Daoy (cell line): Measurements from ENCODE around the gene PPP1R18. TPM values are rescaled to one million over a fixed set of nuclear protein-coding genes. Genes with fewer than 3 reads are reported as not detected.

Experiments
- DNase-seq: peaks from one replicate; pipeline ENCODE4 v3.0.0-alpha.2; 2015; ENCODE audit warnings: low read depth
- total RNA-seq: library from RNA; depleted of rRNA; stranded (reverse); fragments of >200 nt; shearing (Covaris generic); gene quantifications from 2 replicates; pipeline ENCODE4 v1.2.3, GENCODE V29; 2014

The PPP1R18 gene
- total RNA-seq, 1 experiment from 2014 or later: 77.5 TPM

DNA sequence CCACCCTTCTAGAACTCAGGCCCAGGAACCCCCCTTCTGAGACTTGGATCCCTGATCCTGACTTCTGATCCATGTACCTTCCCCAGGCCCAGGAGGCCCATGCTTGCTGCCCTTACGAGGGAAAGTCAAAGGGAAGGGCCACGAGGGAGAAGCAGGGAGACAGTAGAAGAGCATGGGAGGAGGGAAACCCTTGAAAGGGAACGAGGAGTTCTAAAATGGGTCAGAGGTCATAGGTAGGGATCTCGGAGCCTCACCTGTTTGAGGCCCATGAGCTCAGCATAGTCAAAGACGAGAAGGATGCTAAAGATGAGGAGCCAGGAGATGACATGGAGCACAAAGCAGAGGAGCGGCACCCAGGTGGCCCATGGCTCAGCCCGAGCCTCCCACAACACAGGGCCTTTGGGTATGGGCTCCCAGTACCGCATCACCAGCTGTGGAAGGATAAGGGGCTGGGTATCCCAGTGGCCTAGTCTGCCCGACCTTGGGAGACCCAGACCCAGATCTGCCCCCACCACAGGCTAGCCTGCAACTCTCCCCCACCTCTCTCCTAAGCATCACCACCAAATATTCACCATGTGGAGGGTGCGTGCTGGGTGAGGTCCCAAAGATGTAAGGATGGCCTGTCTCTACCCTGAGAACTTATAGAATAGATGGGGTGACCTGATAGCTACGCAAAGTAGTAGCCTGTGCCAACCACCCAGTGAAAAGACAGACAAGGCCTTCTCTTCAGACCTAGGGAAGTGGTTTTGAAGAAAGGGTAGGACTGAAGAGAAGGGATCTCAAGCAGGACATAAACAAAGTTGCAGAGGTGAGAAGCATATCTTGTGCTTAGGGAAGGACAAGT, 2.8 kb upstream of the PPP1R18 start:
- no peak for DNase-seq

DNA sequence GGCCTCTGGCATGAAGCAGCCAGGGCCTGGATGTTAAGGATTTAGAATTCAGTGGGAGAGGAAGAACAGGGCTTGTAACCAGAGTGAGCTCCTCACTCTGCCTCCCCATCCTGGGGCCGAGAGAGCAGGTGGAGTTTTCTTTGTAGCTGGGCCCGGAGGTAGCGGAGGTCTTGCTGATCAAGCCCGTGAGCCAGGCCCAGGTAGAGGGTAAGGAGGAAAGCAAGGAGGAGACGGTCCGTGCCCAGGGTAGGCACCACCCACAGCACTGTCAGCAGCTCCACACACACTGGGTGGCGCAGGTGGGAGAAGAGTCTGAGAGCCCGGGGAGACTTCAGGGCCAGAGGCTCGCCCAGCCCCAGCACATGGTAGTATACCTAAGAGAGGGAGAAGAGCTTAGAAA, 2.1 kb upstream of the PPP1R18 start:
- no peak for DNase-seq

DNA sequence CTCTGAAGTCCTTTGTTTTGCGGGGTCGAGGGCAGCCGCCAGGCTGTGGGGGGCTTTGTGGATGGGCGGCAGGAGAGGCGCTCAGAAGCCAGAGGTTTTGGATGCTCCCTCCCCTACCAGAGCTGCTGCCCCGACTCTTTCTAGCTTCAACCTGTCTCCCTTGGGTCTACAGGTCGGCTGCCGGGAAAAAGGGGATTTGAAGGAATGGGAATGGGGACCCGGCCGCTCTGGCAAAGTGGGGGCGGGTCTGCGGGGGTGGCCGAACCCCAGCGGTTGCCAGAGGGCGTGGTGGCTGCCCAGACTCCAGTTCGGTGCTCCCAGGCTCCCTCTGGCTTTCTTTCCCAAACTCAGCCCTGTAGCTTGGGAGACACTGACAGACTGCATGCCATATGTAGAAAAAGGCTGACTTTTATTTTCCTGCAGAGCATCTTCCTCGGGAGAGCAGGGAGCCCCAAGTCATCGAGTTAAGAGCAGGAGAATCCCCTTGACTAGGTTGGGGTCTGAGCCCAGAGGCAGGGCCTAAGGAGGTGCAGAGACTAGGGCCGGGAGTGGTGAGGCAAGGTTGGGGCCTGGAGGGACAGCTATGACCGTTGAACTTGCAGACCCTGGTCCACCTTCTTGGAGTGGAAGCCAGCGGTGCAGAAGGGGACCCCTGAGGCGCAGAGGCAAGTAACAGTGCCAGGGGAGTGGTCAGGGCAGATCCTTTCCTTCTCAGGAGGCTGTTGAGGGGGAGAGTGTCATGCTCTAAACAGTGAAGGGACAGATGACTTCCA, 1.4 kb upstream of the PPP1R18 start:
- DNase-seq: peak; percentile 70

DNA sequence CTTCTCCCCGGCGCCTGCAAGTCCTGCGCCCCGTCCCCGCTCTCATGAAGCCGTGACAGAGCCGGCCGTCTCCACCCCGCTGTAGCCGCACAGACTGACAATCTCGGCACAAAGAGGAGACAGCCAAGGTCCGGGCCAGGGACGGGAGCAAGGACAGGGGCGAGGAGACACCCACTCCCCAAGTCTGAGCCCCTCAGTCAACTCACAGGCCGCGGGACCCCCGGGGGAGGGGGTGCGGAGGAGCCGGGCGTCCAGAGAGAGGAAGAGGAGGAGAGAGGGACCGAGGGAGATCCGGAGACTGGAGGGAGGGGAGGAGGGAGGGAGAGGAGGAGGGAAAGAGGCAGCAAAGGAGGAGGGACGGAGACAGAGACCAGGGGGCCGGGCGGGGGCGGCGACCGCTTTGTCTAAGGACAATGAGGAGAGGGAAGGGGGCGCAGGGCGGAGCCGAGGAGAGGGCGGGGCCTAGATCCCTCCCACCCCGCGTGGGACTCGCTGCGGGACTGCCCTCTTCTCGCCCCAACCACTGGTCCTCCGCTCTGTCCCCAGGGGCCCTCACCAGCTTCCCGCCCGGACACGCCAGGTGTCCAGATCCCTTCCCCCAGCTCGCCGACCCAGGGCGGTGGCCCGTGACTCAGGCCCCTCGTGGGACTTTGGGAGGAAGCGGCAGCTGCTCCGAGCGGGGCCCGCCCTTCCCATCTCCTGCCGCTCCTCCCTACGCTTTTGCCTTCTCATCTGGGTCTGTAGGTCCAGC, 638 bp upstream of the PPP1R18 start:
- DNase-seq: peak; percentile 99

DNA sequence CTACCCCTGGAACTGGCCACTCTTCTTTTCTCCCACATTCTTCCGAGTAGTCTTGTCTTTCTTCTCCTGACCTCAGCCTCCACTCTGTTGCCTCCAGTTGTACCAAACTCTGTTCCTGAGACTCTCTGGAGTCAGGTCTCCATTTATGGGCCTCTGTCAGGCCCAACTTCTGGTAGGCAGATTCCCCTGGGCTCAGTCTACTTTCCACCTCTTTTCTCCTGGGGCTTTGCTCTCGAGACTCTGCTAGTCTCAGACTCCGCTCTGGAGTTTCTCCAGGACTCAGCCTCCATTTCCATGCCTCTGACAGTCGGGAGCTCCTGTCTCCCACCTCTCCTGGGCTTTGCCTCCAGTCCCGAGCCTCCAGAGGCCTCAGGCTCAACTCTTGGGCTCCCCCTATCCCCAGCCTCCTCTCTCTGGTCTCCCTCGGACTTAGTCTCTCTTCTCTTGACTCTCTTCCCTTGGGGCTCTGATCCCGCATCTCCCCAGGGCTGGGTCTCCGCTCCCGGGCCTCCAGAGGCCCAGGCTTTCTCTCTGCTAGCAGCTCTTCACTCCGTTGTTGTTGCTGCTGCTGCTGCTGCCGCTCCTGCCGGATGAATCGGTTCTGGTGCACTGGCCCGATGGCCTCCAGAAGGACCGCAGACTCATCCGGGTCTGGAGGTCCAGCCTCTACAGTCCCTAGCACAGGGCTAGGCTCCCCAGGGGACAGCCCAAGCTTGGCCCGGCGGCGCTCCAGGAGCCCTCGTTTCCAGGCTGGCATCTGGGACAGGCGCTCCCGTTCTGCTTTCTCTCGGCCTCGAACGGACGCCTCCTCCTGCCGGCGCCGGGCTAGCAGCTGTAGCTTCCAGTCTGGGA, 1.1 kb downstream of the PPP1R18 start:
- peak; percentile 56 for DNase-seq

DNA sequence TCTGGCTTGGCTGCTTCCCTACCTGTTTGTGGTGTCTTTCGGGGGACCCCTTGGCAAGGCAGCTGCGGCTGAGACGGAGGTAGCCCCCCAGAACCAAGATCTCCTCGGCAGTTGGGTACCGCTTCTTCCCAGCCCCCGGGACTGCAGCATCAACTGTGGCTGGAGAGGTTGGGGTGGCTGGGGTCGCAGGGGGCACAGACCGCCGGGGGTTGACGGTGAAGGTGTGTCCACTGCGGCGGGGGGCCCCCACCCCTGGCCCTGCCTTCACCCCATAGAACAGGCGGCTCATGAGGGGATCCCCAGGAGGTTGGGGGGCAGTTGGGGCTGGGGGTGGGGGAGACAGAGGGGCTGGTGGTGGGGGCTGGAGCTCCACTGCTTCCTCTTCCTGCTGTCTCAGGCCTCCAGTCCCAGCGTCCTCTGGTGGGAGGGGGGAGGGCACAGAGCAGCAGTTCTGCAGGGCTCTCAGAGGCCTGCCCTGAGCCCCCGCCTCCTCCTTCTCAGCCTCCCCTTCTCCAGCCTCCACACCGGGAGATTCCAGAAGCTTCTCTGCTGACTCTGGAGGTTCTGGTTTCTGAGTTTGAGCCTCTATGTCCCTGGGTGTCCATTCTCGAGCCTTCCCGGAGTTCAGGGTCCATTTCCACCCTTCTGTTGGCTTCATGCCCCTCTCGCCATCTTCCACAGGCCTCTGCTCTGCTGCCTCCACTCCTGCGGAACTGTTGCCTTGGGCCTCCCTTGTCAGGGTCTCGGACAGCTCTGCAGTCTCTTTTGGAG, 1.9 kb downstream of the PPP1R18 start:
- DNase-seq: peak; percentile 71

DNA sequence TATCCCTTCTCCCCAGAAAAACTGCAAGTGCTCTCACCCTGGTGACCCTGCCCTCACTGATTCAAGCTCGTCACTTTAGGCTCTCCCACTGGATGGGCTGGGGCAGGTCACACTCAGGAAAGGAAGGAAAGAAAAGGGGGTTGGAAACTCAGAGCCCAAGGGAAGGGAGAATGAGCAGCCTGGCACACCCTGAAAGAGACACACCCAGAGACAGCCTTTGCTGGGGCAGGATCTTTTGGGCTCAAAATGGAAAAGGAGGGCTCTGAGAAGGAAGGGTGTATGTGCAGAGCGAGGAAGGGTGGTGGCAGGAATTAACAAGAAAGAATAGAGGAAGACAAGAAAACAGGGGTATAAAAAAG, 2.5 kb downstream of the PPP1R18 start:
- DNase-seq: peak; percentile 22

DNA sequence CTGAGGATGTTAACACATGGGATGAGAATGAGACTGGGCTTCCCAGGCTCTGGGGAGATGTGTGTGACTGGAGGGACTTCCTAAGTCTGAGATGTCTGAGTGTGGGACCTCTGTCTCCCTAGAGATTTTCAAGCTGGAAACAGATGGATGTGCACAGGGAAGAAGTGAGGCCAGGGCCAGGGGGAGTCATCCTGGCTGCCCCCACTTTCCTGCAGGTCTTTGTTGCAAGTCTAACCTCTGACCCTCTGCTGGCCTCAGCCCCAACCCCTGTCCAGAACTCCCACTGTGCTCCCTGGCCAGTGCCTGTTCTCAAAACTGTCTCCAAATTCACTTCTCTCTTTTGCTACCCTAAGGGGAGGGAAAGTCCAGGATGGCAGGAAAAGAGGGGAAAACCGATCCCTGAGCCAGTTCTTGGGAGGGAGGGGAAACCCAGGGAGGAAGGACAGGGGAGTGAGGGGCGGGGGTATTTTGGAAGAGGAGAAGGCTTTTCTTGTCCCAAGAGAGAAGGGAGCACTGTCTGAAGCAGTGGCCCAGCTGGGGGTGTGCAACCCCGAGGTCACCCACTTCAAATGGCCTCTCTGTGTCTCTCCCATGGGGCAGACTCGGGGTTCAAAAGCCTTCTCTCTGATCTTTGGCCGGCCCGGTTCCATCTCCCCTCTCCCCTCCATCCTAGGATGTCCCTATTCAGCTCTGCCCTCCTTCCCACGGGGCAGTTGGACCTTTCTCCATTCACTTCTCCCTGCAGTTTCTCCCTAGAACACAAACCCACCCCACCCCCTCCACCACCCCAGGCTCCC, 3.1 kb downstream of the PPP1R18 start:
- DNase-seq: peak; percentile 39

DNA sequence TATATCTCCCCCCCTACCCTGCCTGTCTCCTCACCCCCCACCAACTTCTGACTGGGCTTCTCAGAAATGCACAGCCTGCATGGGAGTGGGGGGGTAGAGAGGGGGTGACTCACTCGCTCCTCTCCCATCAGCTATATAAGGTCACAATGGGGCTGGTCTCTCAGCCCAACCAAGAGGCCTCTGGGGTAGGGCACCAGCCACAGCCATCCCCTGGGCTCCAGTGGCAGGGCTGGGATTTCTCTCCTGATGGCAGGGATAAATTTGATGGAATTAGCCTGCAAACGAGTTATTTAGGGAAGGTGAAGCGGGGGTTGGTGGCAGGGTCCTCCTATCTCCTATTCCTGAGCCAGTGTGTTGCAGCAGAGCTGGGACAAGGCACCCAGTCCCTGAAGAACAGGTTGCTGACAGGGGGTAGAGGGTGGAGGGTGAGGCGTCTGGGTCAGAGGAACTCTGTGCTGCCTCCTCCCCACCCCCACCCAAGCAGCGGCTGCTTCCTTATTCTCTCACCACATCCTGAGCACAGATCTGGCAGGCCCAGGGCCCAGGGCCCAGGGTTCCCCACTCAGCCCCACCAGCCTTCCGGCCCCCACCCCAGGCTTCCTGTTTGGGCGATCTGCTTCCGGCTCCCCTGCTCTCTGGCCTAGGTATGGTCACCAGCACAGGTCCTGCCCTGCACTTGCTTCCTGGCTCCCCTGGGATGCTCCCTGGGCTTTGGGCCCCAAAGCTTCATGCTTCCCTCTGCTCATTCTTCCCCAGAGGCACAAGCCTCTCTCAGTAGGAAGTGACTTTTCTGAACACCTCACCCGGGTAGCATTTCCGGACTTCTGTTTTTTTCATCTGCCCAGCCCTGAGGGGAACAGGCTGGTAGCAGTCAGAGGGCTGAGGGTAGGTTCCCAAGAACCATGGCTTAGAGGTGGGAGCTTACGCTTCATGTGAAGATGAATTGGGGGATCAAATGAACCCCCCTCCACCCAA, 4.0 kb downstream of the PPP1R18 start:
- DNase-seq: peak; percentile 94

DNA sequence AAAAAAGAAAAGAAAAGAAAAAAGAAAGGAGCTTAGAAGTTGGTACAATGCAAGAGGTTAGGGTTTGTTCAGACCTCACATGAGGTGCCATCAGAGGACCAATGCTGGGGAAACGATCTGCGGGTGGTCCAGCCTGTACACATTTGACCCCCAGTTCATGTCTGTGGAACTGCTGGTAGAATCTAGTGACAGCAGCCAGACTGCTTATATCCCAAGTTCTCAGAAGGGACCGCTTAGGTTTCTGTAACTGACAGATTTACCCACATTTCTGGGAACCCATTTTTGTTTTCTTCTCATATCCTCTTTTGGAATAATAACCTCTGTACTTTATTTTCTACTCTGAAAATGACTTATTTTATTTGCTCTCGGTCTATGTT, 4.7 kb downstream of the PPP1R18 start:
- DNase-seq: no peak

DNA sequence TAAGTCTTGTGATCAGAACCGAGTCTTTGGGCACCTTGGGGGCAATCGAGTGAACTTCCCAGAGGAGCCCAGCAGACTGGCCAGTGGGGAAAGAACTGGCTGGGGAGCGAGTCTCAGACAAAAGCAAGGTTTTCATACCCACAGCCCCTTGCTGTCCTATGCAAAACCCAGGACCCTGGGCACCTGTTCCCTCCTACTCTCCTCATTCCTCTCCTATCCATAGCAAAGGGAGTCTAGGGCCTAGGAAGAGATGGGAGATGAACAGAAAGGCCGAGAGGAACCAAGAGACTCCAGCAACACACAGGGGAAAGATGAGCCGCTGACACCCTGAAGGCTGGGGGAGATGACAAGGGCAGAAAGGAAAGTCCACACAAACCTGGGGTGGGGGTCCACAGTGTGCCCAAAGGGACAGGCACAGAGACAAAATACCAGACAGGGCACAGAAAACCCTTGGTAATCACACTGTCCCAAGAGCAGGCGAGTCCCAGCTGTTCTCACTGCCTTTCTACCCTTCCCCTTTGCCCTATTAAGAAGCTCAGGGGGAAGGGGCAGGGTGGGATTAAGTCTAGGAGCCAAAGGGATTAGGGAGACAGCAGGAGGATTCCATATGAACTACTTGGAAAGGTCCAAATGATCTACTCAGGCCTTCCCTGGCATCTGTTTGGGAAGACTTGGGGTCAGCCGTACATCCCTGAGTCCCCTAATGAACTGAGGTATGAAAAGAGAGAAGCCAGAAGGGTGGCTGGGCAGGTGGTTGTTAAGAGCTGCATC, 6.5 kb downstream of the PPP1R18 start:
- no peak for DNase-seq

DNA sequence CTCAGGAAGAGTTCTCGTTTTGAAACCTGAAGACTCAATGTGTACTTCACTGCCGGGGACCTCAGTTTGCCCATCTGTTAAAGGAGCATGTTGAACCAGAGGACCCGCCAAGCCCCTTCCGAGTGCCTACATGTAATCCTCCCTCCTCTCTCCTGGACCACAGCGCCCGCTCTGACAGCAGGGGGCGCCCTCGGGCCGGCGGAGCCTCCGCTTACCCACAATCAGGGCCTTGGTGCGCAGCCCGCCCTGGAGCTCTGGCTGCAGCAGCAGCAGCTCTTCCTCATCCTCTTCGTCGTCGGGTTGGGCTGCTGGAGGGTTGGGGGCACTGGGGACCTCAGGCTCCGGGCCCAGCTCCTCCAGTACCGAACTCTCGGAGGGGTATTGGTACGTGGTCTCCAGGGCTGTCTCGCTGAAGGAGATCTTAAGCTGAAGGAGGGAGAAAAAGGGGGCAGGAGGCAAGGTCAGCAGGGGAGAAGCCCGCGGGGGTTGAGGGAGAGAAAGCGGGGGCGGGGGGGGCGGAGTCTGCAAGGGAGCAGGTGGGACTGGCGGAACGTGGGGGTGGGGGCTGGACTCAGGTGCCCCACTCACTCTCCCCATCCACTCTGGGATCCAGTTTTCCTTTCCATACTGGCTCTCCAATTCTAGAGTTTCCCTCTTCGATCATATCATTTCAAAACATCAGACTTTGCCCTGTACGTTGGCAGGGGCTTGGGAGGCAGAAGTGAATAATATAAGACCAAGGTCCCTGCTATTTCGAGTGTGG, 7.3 kb downstream of the PPP1R18 start:
- DNase-seq: peak; percentile 89

DNA sequence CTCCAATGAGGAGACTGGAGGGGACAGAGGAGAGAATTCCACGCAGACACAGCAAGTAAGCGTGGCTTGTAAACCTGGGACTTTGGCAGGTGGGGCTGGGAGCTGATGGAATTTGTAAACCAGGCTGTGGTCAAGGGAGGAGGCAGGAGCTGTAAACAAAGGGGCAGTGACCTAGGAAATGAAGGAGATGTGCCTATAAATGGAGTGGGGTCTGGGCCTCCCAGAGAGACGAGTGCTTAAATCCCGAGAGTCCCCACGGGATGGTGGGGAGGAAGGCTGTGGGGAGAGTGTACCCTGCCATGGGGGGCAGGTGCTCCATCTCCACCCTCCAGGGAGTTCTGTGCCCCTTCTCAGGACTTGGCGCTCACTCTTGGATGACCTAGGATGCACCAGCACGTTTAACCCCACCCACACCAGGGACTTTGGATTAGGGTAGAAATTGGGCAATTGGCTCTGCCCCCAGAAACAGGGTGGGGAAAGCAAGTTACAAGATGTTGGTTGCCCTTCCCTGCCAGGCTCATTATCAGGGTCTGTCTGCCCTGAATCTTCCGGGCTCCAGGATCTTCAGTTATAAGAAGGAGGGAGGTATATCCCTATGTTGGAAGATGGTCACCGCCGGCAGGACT, 9.7 kb downstream of the PPP1R18 start:
- DNase-seq: no peak

DNA sequence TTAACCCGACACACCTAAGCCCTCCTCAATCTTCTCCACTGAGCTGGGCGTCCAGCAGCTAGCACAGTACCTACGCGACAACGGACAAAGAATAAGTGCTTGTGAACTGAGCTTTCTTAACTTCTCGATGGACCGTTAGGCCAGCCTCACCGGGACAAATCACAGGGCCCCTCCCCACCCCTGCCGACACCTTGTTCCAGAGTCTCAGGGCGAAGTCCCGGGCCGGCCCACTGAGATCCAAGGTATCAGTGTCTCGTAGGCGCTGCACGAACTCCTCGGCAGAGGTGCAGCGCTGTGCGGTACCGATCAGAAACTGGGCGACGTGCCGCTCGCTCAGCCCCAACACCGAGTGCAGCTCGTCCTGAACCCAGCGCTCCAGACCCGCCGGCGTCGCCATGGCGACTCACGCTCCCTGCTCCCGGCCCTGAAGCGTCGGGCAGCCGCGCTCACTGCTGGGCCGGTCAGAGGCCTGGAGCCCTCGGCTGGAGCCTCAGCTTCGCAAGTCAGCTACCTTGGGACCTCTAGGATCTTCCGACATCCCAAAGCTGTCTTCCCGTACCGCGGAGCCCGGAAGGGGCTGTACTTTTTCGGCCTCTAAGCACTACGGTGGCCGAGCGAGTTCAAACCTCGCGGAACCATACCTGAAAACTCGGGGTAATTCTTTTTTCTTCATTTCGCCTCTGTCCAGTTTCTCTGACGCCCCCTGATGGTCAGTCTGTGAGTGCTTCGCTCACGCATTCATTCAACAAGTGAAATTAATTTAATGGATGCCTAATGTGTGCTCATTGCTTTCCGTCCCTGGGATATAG, 13.8 kb downstream of the PPP1R18 start, which contains the start of gene DHX16:
Gene DHX16 (minus strand): TSS at position 562 of the 809 bp plus-strand sequence. CDS start 165 bp downstream, at position 397.
- DNase-seq: peak; percentile 98

DNA sequence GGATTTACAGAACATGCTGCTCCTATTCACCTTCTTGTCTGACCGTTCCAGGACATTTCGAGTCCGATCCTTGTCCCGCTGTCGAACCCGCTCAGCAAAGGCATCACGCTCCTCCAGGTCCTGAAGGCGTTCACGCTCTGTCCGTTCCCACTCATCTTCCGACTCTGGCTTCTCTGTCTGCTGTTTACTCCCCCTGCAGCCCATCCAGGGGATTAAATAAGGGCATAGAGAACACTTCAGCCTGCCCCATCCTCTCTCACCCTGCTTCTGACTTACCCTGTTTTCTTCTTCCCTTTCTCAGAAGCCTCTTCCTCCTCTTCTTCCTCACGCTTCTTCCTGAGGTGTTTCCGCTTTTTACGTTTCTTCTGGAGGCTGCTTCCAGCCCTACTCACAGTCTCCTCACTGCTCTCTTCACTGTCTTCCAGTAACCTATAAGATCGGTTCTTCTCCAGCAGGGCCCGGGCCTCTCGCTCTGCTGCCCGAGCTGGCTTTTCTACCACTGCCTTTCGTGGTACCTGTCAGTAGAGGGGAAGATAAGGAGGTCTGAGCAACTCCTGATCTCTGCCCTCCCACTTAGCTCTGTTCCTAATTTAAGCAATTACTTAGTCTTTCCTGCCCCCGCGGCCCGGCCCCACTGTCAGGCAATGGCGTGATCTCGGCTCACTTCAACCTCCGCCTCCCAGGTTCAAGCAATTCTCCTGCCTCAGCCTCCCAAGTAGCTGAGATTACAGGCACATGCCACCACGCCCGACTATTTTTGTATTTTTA, 15.5 kb downstream of the PPP1R18 start:
- no peak for DNase-seq
